ENCODE data around the gene NPFFR1. TPM values are rescaled to one million over a fixed set of nuclear protein-coding genes. Genes with fewer than 3 reads are reported as not detected.

NPFFR1 gene
- total and polyA plus RNA-seq, 8 donors: under 0.01 to 0.03 (median 0.03) TPM; not detected in 4

- no peak for DNase-seq
- no peak for ATAC-seq
Measured at GRCh38 chr10:70315815-70316214, 32.0 kb upstream of the NPFFR1 start.

GRCh38 chr10:70315276-70315675, 31.5 kb upstream of the NPFFR1 start:
- WGBS, 2 donors: 68 to 74% methylated on average over 2 of the region's 2 CpGs
- Histone ChIP-seq H3K36me3 (no peaks in the 10 kb centered on the region), H3K4me3 (no peak overlapping the region), H3K9me3 (no peaks in the 10 kb centered on the region), H3K27me3 (no peaks in the 10 kb centered on the region), H3K27ac (no peak overlapping the region), H3K4me1 (no peaks in the 10 kb centered on the region)
- DNase-seq: no peak
- intact Hi-C loops (cut with DNase I): no loop called here
- no peak for ATAC-seq
- no peak for FAIRE-seq
- no peak for TF ChIP-seq CTCF (IDR thresholded peaks at IDR 0.05)

More at GRCh38 chr10:70315815-70316214, 32.0 kb upstream of the NPFFR1 start:
- Histone ChIP-seq H3K9me3 (no peaks in the 10 kb centered on the region), H3K27me3 (no peaks in the 10 kb centered on the region), H3K4me1 (no peaks in the 10 kb centered on the region), H3K27ac (no peak overlapping the region), H3K4me3 (no peak overlapping the region), H3K36me3 (no peaks in the 10 kb centered on the region)
- no peak for TF ChIP-seq CTCF (IDR thresholded peaks at IDR 0.05)
- FAIRE-seq: no peak
- intact Hi-C loops (cut with DNase I): no loop called here
- whole genome bisulfite sequencing, 2 donors: 96 to 97% methylated on average over 5 of the region's 5 CpGs

- Histone ChIP-seq H3K27ac (no peak overlapping the region), H3K27me3 (no peaks in the 10 kb centered on the region), H3K36me3 (no peaks in the 10 kb centered on the region), H3K9me3 (no peaks in the 10 kb centered on the region), H3K4me1 (no peaks in the 10 kb centered on the region), H3K4me3 (no peak overlapping the region)
- FAIRE-seq (no peak), DNase-seq (no peak), ATAC-seq (peak in 1 of 4 donors; percentile 43)
- intact Hi-C loops (cut with DNase I): no loop called here
- TF ChIP-seq CTCF (IDR thresholded peaks at IDR 0.05): no peak
- 81 to 88% methylated on average over 4 of the region's 4 CpGs for WGBS, 2 donors
Measured at GRCh38 chr10:70312972-70313371, 29.2 kb upstream of the NPFFR1 start.

GRCh38 chr10:70312249-70312648, 28.4 kb upstream of the NPFFR1 start:
- no peaks in the 10 kb centered on the region for H3K36me3 ChIP-seq
- TF ChIP-seq CTCF (IDR thresholded peaks at IDR 0.05): no peak
- no peaks in the 10 kb centered on the region for H3K4me1 ChIP-seq
- no peak overlapping the region for H3K27ac ChIP-seq
- 85 to 94% methylated on average over 5 of the region's 5 CpGs for WGBS, 2 donors
- no peak for FAIRE-seq
- H3K27me3 ChIP-seq: no peaks in the 10 kb centered on the region
- H3K9me3 ChIP-seq: no peaks in the 10 kb centered on the region
- DNase-seq: no peak
- no peak overlapping the region for H3K4me3 ChIP-seq
- ATAC-seq: no peak
- intact Hi-C loops (cut with DNase I): no loop called here

- Histone ChIP-seq H3K4me3 (no peak overlapping the region), H3K27me3 (no peaks in the 10 kb centered on the region), H3K27ac (no peak overlapping the region), H3K4me1 (no peaks in the 10 kb centered on the region), H3K9me3 (no peaks in the 10 kb centered on the region), H3K36me3 (no peaks in the 10 kb centered on the region)
- TF ChIP-seq CTCF (IDR thresholded peaks at IDR 0.05): no peak
- FAIRE-seq: no peak
- intact Hi-C loops (cut with DNase I): no loop called here
- no peak for DNase-seq
- ATAC-seq: no peak
- WGBS, 2 donors: 85 to 92% methylated on average over 3 of the region's 3 CpGs
Measured at GRCh38 chr10:70311698-70312097, 27.9 kb upstream of the NPFFR1 start.
